ENCODE data around the gene CDKN1C.

Gene CDKN1C

GRCh38 chr11:2904153-2905052, 18.8 kb upstream of the CDKN1C start:
- DNase-seq = no peak

- DNase-seq = no peak
Measured at GRCh38 chr11:2903672-2904011, 18.1 kb upstream of the CDKN1C start.

- no peak for DNase-seq
Measured at GRCh38 chr11:2902784-2903671, 17.5 kb upstream of the CDKN1C start.

- peak; percentile 90 for DNase-seq
Measured at GRCh38 chr11:2901854-2902783, 16.5 kb upstream of the CDKN1C start.

- no peak for DNase-seq
Measured at GRCh38 chr11:2901196-2901796, 15.7 kb upstream of the CDKN1C start.

GRCh38 chr11:2899080-2899783, 13.7 kb upstream of the CDKN1C start:
- DNase-seq = no peak

GRCh38 chr11:2898366-2899079, 12.9 kb upstream of the CDKN1C start:
- peak; percentile 85 for DNase-seq

GRCh38 chr11:2897048-2897447, 11.5 kb upstream of the CDKN1C start:
- no peak for DNase-seq

GRCh38 chr11:2896047-2896446, 10.5 kb upstream of the CDKN1C start:
- no peak for DNase-seq

GRCh38 chr11:2893935-2894334, 8.4 kb upstream of the CDKN1C start:
- no peak for DNase-seq

- no peak for DNase-seq
Measured at GRCh38 chr11:2892967-2893528, 7.5 kb upstream of the CDKN1C start.

GRCh38 chr11:2892215-2892966, 6.8 kb upstream of the CDKN1C start:
- peak; percentile 72 for DNase-seq

GRCh38 chr11:2891326-2892214, 6.0 kb upstream of the CDKN1C start:
- DNase-seq = peak; percentile 56

- peak; percentile 53 for DNase-seq
Measured at GRCh38 chr11:2890466-2891294, 5.1 kb upstream of the CDKN1C start.

- DNase-seq = no peak
Measured at GRCh38 chr11:2889362-2890273, 4.0 kb upstream of the CDKN1C start.

- peak; percentile 84 for DNase-seq
Measured at GRCh38 chr11:2888266-2888968, 2.8 kb upstream of the CDKN1C start.

All from fibroblast of upper back skin (primary cell).